SK-N-SH (cell line): ENCODE measurements around the gene POLD2. TPM values are rescaled to one million over a fixed set of nuclear protein-coding genes. Genes with fewer than 3 reads are reported as not detected.
A peak's percentile ranks its signal among the peaks of the same experiment; 100 is the strongest.

Experiments
- CTCF ChIA-PET: fragments of 300-600, 350-600 bp; formaldehyde crosslinking; extraction: SDS; loops from one replicate; lab custom pipeline; 2021; lab: Yijun Ruan, JAX
- POLR2A ChIA-PET: fragments of 350-600 bp; sonication (Branson Sonifier 250); formaldehyde crosslinking; extraction: SDS; loops from one replicate; lab custom pipeline; 2020; ENCODE audit warnings: antibody characterized with exemption, inconsistent platforms; lab: Yijun Ruan, JAX
- DNase-seq: peaks from one replicate; pipeline ENCODE4 v3.0.0; 2012
- H2AFZ ChIP-seq: fragments of 200-600 bp; sonication (generic); 2 replicates; pipeline ENCODE4 v1.8.1; 2016; ENCODE audit warnings: antibody characterized with exemption, mild to moderate bottlenecking, low read depth
- H3F3A ChIP-seq: fragments of 200-600 bp; sonication (generic); replicated peaks from 2 replicates; pipeline ENCODE3; 2016; ENCODE audit warnings: antibody characterized with exemption, mild to moderate bottlenecking; ENCODE audit not compliant: insufficient read depth
- H3K27ac ChIP-seq, 2 experiments: fragments of 200-500 bp in 1 of 2; fragments of 200-600 bp in 1 of 2; sonication (Bioruptor generic) in 1 of 2; sonication (generic), shearing (Covaris generic) in 1 of 2; 2 replicates each; pipeline versions ENCODE4 v1.5.1 to v1.6.1; 2014 to 2016; ENCODE audit warnings: low read depth in 2 of 2, inconsistent platforms in 1 of 2, low read length in 1 of 2, mild to moderate bottlenecking in 1 of 2, mixed read lengths in 1 of 2
- H3K27me3 ChIP-seq: fragments of 200-600 bp; sonication (generic), shearing (Covaris generic); 2 replicates; pipeline ENCODE4 v1.6.1; 2016; ENCODE audit warnings: mixed run types; ENCODE audit not compliant: insufficient read depth
- H3K36me3 ChIP-seq, 2 experiments: fragments of 200-500 bp in 1 of 2; fragments of 200-600 bp in 1 of 2; sonication (Bioruptor generic) in 1 of 2; sonication (generic) in 1 of 2; replicated peaks in 1 of 2; 2 replicates each; pipeline versions ENCODE3 to v1.5.1; 2014 to 2016; ENCODE audit warnings: low read length in 1 of 2, mild to moderate bottlenecking in 1 of 2; ENCODE audit not compliant: insufficient read depth in 2 of 2, control insufficient read depth in 1 of 2
- H3K4me1 ChIP-seq, 2 experiments: fragments of 200-500 bp in 1 of 2; fragments of 200-600 bp in 1 of 2; sonication (Bioruptor generic) in 1 of 2; sonication (generic), shearing (Covaris generic) in 1 of 2; 2 replicates each; pipeline versions ENCODE4 v1.5.1 to v1.6.1; 2014 to 2016; ENCODE audit warnings: low read depth in 1 of 2, low read length in 1 of 2, mixed run types in 1 of 2; ENCODE audit not compliant: insufficient read depth in 2 of 2, control insufficient read depth in 1 of 2
- H3K4me2 ChIP-seq: fragments of 200-600 bp; sonication (generic), shearing (Covaris generic); 2 replicates; pipeline ENCODE4 v1.6.1; 2017; ENCODE audit warnings: mixed run types
- H3K4me3 ChIP-seq, 2 experiments: fragments of 200-500 bp in 1 of 2; fragments of 200-600 bp in 1 of 2; sonication (Bioruptor generic) in 1 of 2; sonication (generic), shearing (Covaris generic) in 1 of 2; 2 replicates each; pipeline versions ENCODE4 v1.5.1 to v1.8.1; 2014 to 2016; ENCODE audit warnings: low read depth in 2 of 2, inconsistent platforms in 1 of 2, low read length in 1 of 2, mild to moderate bottlenecking in 1 of 2, mixed read lengths in 1 of 2, moderate library complexity in 1 of 2
- H3K79me2 ChIP-seq: fragments of 200-600 bp; sonication (generic); 2 replicates; pipeline ENCODE4 v1.8.1; 2017; ENCODE audit warnings: mild to moderate bottlenecking; ENCODE audit not compliant: insufficient read depth
- H3K9ac ChIP-seq: fragments of 200-600 bp; sonication (generic); 2 replicates; pipeline ENCODE4 v1.6.1; 2017; ENCODE audit warnings: mixed run types
- H3K9me2 ChIP-seq: fragments of 200-600 bp; sonication (generic); 2 replicates; pipeline ENCODE4 v1.6.1; 2017; ENCODE audit warnings: mixed run types
- H3K9me3 ChIP-seq: fragments of 200-600 bp; sonication (generic); 2 replicates; pipeline ENCODE4 v1.6.1; 2017; ENCODE audit warnings: mixed run types, mild to moderate bottlenecking, moderate library complexity
- H4K20me1 ChIP-seq: fragments of 200-600 bp; sonication (generic); 2 replicates; pipeline ENCODE4 v1.6.1; 2017; ENCODE audit warnings: mild to moderate bottlenecking, mixed run types; ENCODE audit not compliant: insufficient read depth
- ELF1 ChIP-seq: IDR thresholded peaks from 2 replicates; pipeline ENCODE4 v1.4.0; 2012
- FOSL2 ChIP-seq: IDR thresholded peaks from 2 replicates; pipeline ENCODE4 v1.4.0; 2012; ENCODE audit warnings: low read depth, mild to moderate bottlenecking, moderate library complexity, borderline replicate concordance
- GABPA ChIP-seq: IDR thresholded peaks from 2 replicates; pipeline ENCODE4 v1.4.0; 2012; ENCODE audit warnings: low read depth, mild to moderate bottlenecking
- GATA2 ChIP-seq: sonication (generic); formaldehyde crosslinking; IDR thresholded peaks from 2 replicates; pipeline ENCODE4 v1.5.0; 2020; ENCODE audit warnings: mild to moderate bottlenecking, missing genetic modification reagents
- JUND ChIP-seq: IDR thresholded peaks from 2 replicates; pipeline ENCODE4 v1.4.0; 2012
- NFIC ChIP-seq: IDR thresholded peaks from 2 replicates; pipeline ENCODE4 v1.4.0; 2012; ENCODE audit warnings: borderline replicate concordance
- POLR2AphosphoS5 ChIP-seq: IDR thresholded peaks from 2 replicates; pipeline ENCODE4 v1.6.1; 2012; ENCODE audit warnings: low read depth, low read length
- RAD21 ChIP-seq: IDR thresholded peaks from 2 replicates; pipeline ENCODE4 v1.6.1; 2012; ENCODE audit warnings: mild to moderate bottlenecking, low read length
- RCOR1 ChIP-seq: fragments of 150-350 bp; IDR thresholded peaks from 2 replicates; pipeline ENCODE4 v1.6.1; 2017; ENCODE audit warnings: antibody characterized with exemption, low read length
- REST ChIP-seq: IDR thresholded peaks from 2 replicates; pipeline ENCODE4 v1.6.1; 2012; ENCODE audit warnings: mild to moderate bottlenecking, low read depth, low read length, moderate library complexity
- RFX5 ChIP-seq: IDR thresholded peaks from 2 replicates; pipeline ENCODE4 v1.6.1; 2012; ENCODE audit warnings: mild to moderate bottlenecking, improper control_type of control experiment, low read length
- SMC3 ChIP-seq: IDR thresholded peaks from 2 replicates; pipeline ENCODE4 v1.6.1; 2012; ENCODE audit warnings: low read depth, low read length, improper control_type of control experiment
- TCF12 ChIP-seq: IDR thresholded peaks from 2 replicates; pipeline ENCODE4 v1.4.0; 2012
- TEAD4 ChIP-seq: IDR thresholded peaks from 2 replicates; pipeline ENCODE4 v1.4.0; 2012; ENCODE audit warnings: mild to moderate bottlenecking, borderline replicate concordance; ENCODE audit not compliant: insufficient read depth
- YY1 ChIP-seq: IDR thresholded peaks from 2 replicates; pipeline ENCODE4 v1.4.0; 2012; ENCODE audit warnings: low read depth, mild to moderate bottlenecking
- WGBS: methylation state at CpG from one replicate; pipeline ENCODE4 v1.1.6; 2017; ENCODE audit warnings: low lambda C conversion rate; 5-methylcytosine and 5-hydroxymethylcytosine counted together
- polyA plus RNA-seq, 3 experiments: library from polyadenylated mRNA; depleted of rRNA; stranded (reverse); fragments of >200 nt; gene quantifications; 2 replicates each; pipeline ENCODE4 v1.2.3, GENCODE V29; 2012
- TF ChIP-seq, protein P1 (sequence below): IDR thresholded peaks from 2 replicates; pipeline ENCODE4; 2012
- TF ChIP-seq, protein P2 (sequence below): fragments of 200-600 bp; sonication (generic); IDR thresholded peaks from 2 replicates; pipeline ENCODE4 v1.6.1; 2017; ENCODE audit warnings: antibody characterized with exemption, mild to moderate bottlenecking, moderate library complexity

Gene POLD2
- polyA plus RNA-seq, 1 of the 3 experiments (the other 2 are of a cell fraction), result 194 TPM

DNA sequence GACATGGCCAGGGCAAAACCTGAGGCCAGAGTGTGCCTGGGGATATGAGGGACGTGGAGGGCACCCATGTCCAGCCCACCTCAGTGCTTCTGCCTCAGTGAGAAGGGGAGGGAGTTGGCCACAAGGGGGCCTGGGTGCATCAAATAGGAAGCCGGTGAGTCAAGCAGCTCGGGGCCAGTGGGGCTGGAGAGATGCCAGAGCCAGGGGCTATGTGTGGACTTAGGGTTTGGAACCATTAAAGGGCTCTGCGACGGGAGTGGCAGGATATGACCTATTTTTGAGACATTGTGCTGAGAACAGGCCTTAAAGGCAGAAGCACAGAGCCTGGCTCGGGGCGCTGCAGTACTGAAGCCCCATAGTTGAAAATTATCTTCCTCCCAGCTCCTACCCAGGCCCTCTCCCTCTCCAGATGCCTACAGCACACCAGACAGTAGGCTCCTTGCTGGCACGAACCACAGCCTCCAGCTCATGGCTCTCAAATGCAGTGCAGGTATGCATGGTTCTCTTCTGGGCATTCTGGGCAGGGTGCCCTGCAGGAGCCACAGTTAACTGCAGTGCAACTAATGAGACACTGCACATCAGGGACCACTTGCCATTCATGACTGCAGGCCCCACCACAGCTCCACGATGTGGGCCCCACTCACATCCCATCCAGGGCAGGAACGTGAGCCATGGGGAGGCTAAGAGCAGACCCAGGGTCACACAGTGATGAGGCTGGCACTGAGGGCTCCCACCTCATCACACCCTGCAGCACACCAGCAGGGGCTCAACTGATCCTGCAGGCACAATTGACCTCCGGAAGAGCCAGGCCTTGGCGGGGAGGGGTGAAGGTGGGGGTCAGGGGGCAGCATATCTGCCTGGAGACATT is 50.8 kb downstream of the POLD2 start:
- H3K27ac ChIP-seq, result peak overlapping the region; percentile 55 to 67
- peak; percentile 93 for DNase-seq
- no peak overlapping the region for H2AFZ ChIP-seq
- TF ChIP-seq GABPA, result no peak
- 0 out of 2 replicates have a peak, but pooled peaks have one; percentile 13 for TF ChIP-seq TCF12
- TF ChIP-seq FOSL2, result peak; percentile 72
- no peak for TF ChIP-seq TEAD4
- TF ChIP-seq REST, result no peak
- no peak; the same call in 1 of the 2 replicates for TF ChIP-seq POLR2AphosphoS5
- TF ChIP-seq, protein P1, sequence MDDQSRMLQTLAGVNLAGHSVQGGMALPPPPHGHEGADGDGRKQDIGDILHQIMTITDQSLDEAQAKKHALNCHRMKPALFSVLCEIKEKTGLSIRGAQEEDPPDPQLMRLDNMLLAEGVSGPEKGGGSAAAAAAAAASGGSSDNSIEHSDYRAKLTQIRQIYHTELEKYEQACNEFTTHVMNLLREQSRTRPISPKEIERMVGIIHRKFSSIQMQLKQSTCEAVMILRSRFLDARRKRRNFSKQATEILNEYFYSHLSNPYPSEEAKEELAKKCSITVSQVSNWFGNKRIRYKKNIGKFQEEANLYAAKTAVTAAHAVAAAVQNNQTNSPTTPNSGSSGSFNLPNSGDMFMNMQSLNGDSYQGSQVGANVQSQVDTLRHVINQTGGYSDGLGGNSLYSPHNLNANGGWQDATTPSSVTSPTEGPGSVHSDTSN, result no peak; the same call in 1 of the 2 replicates
- TF ChIP-seq RFX5, result no peak
- 0 out of 2 replicates have a peak, but pooled peaks have one; percentile 22 for TF ChIP-seq YY1
- no peak for TF ChIP-seq GATA2 (CRISPR knock-in tag)
- peak; percentile 86 for TF ChIP-seq RAD21
- peak; percentile 90 for TF ChIP-seq SMC3
- no peak for TF ChIP-seq ELF1
- peak; percentile 85 for TF ChIP-seq NFIC
- peak; percentile 41; the same call in 1 of the 2 replicates for TF ChIP-seq RCOR1
- TF ChIP-seq, protein P2, sequence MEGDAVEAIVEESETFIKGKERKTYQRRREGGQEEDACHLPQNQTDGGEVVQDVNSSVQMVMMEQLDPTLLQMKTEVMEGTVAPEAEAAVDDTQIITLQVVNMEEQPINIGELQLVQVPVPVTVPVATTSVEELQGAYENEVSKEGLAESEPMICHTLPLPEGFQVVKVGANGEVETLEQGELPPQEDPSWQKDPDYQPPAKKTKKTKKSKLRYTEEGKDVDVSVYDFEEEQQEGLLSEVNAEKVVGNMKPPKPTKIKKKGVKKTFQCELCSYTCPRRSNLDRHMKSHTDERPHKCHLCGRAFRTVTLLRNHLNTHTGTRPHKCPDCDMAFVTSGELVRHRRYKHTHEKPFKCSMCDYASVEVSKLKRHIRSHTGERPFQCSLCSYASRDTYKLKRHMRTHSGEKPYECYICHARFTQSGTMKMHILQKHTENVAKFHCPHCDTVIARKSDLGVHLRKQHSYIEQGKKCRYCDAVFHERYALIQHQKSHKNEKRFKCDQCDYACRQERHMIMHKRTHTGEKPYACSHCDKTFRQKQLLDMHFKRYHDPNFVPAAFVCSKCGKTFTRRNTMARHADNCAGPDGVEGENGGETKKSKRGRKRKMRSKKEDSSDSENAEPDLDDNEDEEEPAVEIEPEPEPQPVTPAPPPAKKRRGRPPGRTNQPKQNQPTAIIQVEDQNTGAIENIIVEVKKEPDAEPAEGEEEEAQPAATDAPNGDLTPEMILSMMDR, result peak; percentile 98
- TF ChIP-seq JUND, result peak; percentile 41; the same call in 1 of the 2 replicates
- peaks cover 5 to 22% of the 10 kb centered on the region in 2 experiments for H3K4me1 ChIP-seq
- no peaks in the 10 kb centered on the region for H3K79me2 ChIP-seq
- peaks cover 7 to 37% of the 10 kb centered on the region in 2 experiments for H3K36me3 ChIP-seq
- no peaks in the 10 kb centered on the region for H3K9me2 ChIP-seq
- POLR2A ChIA-PET, result interaction anchor here (0.6 to 1.9 kb wide), 8 partner anchors 8 to 131 kb away, joined by 3 to 6 read pairs (median 4); partner anchors contain the start of genes DBNL and YKT6
- H3K4me3 ChIP-seq, result no peak overlapping the region
- H3F3A ChIP-seq, result peaks cover 50% of the 10 kb centered on the region
- peak overlapping the region; percentile 30; the same call in 1 of the 2 replicates for H3K4me2 ChIP-seq
- no peaks in the 10 kb centered on the region for H4K20me1 ChIP-seq
- H3K27me3 ChIP-seq, result no peaks in the 10 kb centered on the region
- WGBS, result 24% methylated on average over 10 of the region's 12 CpGs
- CTCF ChIA-PET, result interaction anchor here (0.6 to 4.4 kb wide), 39 partner anchors 8 to 492 kb away, joined by 3 to 68 read pairs (median 4); partner anchors contain the start of genes DBNL, GCK, POLD2 and YKT6
- no peak overlapping the region; the same call in 1 of the 2 replicates for H3K9ac ChIP-seq
- no peaks in the 10 kb centered on the region for H3K9me3 ChIP-seq
